HL-60/S4 (cell line): ENCODE data around the gene KDM2B.

Source experiments
- in situ Hi-C: fragments of 300-500 bp; cut with MboI; formaldehyde crosslinking; loops from 2 replicates; pipeline ENCODE4 v1.14.3; 2022; ENCODE audit warnings: low sequenced_read_pairs

The KDM2B gene

GRCh38 chr12:121466794-121467637 lies 113.8 kb downstream of the KDM2B start:
- in situ Hi-C loops, result no loop called here

DNA sequence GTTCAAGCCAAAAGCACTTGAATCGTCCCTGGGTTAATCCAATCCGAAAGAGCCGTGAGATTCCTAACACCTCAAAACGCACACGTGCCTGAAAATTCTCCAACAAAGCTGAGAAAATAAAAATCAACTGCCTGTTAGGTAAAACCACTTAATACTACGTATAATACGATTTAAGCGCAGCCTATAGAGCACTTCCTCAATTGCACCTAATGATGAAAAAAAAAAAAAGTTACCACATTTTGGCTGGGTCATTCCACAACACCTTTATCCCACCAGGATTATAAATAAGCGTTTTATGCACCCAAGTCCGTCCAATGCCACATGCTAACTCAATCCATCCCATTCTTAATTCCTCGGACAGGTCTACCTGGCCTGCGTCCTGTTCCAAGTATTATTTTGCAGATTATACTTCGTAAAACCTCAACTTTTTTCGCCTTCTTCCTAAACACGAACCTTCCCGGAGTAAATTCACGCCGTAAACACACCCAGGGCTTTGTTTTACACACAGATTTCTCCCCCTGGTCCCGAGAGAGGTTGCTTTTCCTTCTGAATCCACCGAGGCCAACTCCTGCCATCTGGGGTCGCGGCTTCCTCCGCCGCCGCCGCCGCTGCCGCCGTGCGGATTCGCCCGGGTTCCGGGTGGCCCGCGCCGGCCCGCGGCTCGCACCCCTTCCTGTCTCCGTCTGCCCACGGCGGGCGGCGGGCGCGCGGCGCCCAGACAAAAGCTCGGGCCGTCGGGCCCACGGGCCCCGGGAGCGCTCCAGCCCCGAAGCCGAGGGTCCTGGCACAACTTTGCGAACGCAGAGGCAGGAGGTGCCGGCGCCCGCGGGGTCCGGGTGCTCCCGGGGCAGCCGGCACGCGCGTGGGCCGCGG lies 114.7 kb downstream of the KDM2B start:
- in situ Hi-C loops, result no loop called here

DNA sequence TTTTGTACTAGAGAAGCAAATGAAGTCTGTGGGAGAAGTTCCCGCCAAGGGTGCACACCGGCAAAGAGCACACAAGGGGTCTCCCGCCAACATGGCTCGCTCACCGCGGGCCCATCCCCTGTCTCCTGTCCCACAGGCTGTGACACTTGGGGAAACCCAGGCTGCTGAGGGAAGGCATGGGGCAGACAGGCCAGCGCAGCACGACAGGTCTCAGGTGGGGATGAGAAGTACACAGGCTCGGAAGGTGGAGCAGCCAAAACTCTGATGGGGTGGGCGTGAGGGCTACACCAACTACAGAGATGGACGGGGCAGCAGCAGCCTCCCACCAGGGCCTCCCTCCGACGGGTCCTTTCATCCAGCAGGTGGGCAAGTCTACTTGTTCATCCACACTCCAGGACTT lies 116.5 kb downstream of the KDM2B start:
- in situ Hi-C loops, result no loop called here

- in situ Hi-C loops, result no loop called here
These were observed 119.8 kb downstream of the KDM2B start for GRCh38 chr12:121461048-121461447.

DNA sequence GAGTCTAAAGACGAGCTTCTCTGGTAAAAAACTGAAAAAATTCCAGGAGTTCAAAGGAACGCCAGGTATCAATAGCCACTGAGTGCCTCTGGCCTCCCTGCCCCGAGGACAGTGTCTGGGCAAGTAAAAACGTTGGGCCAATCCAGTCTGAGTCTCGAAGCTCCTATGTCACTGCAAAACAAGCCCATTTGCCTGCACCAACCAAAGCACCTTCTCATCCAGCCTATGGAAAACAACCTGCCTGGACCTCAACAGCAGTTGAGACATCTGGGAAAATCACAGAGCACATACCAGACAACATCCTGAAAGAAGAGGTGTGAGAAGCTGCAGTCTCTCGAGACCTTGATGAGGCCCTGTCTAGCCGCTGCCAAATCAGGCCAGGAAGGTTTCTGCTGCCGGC lies 124.3 kb downstream of the KDM2B start:
- in situ Hi-C loops, result no loop called here

GRCh38 chr12:121455766-121456420 lies 124.9 kb downstream of the KDM2B start:
- in situ Hi-C loops, result no loop called here

DNA sequence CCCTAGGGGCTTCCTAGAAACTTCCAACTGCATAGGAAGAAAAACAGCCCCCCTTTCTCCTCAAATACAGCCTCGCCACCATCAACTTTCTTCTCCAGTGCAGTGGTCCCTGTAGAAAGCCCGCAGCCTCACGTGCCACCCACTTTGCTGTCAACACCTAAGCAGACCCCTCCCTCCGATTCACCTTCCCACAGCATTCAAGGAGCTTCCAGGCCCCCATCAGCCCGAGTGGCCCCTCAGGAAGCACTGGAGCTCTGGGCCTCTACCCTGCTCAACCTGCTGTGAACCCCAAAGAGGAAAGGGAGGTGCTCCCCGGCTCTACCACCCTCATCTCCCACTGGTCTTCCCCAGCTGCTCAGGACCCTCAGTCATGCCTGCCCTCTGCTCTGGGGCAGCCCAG lies 125.9 kb downstream of the KDM2B start:
- in situ Hi-C loops, result no loop called here

DNA sequence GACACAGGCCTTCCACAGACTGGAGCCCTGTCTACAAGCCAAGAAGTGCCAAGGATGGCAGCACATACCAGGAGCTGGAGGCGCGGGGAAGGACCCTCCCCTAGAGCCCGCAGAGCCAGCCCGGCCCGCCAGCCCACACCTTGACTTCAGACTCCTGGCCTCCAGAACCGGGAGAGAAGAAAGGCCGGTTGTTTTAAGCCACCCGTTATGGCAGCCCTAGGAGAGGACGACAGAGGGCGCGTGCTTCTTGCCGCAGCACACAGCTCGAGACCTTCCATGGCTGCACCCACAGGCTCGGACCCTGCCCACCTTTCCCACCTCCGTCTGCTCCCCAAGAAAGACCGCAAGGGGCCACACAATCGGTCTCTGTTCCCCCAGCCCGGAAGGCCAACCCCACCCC lies 127.2 kb downstream of the KDM2B start:
- in situ Hi-C loops, result no loop called here

GRCh38 chr12:121452985-121453360 lies 127.8 kb downstream of the KDM2B start:
- in situ Hi-C loops, result no loop called here

DNA sequence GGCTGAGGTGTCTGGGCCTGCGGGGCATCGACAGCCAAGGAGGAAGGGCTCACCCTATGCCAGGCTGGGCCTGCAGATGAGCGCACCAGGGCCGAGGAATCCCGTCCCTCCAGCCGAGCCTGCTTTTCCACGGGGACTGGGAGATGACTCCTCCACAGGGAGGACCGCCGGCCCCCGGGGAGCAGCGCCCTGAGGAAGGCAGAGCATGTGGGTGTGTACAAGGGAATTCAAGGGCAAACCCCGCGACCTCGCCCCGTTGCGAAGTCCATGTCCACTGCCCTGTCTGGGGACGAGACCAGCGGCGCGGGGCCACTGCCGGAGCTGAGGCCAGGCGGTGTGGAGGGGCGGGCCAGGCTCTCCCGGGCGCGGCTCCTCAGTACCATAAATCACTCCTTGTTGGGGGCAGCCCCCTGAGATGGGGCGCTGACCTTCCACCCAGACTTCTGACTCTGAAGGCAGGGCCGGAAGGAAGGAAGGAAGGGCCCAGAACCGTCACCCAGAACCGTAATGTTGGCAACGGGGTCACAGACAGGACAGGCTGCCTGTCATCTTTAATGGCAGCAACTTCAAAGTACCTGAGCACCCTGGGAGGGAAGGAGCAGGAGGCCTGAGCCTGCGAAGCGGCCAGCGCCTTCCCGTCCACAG lies 128.4 kb downstream of the KDM2B start:
- in situ Hi-C loops, result no loop called here

- in situ Hi-C loops, result no loop called here
These were observed 128.9 kb downstream of the KDM2B start for GRCh38 chr12:121451961-121452339.

DNA sequence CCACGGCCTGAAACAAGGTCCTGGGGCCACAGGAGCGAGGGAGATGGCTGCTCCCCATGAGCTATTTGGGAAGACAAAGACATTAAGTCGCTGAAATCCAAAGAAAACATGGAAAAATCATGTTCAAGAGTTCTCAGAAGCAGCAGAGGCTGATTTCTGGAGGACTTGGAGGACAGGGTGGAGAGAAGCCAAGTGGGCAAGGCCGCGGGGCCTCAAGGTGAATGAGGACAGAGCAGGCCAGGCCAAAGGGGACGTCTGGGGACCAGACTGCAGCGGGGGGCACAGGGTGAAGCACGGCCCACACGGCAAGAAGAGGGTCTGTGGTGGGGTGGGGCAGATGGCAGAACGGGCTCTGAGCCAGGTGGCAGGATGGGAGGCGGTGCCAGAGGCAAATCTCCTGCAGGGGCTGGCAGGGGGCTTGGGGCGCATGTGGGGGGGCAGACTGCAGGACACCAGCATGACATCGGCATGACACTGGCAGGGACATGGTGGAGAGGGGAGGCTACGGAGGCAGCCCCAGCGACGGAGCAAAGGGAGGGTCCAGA lies 132.0 kb downstream of the KDM2B start:
- in situ Hi-C loops, result loop anchor here (25.0 kb wide), 2 partner anchors 112 to 387 kb away; no protein-coding TSS in a partner anchor

DNA sequence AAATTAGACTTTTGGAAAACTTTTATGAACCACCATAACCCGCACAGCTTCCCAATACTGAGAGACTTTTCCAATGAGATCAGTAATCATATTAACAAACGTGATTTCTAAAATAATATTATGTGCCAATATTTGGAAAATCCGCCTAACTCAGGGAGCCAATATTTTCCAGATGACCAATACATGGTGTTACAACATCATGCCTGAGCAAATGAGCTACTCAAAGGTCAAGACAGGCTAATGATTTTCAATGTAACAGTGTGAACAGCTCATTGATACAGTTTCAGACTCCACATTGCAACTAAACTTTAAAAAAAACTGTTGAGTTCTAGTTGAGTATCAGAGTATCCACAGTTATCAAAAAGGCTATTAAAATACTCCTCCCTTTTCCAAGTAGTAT lies 134.1 kb downstream of the KDM2B start:
- in situ Hi-C loops, result loop anchor here (25.0 kb wide), 2 partner anchors 109 to 384 kb away; no protein-coding TSS in a partner anchor

DNA sequence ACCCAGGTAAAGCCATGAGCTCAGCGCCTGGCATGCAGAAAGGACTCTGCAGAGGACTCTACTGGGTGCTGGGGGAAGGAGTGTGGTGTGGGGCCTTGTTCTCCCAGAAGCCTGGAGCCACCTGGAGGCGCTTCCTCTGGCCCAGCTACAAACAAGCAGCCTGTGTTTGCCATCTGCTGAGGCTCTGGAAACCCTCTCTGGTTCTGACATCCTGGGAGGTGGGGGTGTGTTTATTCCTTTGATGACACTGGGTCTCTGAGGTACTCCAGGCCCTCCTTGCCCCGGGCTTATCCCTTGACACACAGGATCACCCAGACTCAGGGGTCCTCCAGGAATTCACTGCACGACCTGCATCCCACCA lies 136.0 kb downstream of the KDM2B start:
- in situ Hi-C loops, result loop anchor here (25.0 kb wide), 2 partner anchors 108 to 383 kb away; no protein-coding TSS in a partner anchor

GRCh38 chr12:121443911-121444841 lies 136.6 kb downstream of the KDM2B start:
- in situ Hi-C loops, result loop anchor here (25.0 kb wide), 2 partner anchors 107 to 382 kb away; no protein-coding TSS in a partner anchor

DNA sequence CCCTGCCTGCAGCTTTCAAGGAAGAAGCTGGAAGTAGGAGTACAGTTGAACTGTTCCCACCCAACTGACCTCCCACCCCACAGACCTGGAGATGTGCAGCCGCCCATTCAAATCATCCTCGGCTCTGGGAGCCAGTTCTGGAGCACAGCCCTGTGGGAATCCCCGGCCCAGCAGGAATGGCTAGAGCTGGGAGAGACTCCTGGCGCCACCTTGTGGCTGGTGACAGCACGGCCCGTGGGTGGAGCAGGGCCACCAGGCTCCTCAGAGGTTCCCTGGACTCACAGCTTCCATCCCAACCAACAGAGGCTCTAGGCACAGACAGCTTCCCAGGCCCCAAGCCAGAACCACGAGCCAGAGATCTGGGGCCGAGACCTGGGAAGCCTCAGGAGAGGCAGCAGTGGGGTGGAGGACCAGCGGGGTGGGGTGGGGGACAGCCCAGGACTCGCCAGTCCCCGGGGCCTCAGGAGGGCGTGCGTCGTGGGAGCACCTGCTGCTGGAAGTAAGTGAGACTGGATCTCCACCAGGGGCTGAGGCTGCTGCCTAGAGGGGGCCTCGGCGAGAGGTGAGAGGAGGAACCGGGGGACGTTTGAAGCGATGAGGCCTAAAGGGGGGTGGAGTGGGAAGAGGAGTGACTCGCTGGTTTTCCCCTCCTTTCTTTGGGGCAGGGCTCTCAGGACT lies 137.5 kb downstream of the KDM2B start:
- in situ Hi-C loops, result loop anchor here (25.0 kb wide), 2 partner anchors 106 to 381 kb away; no protein-coding TSS in a partner anchor

DNA sequence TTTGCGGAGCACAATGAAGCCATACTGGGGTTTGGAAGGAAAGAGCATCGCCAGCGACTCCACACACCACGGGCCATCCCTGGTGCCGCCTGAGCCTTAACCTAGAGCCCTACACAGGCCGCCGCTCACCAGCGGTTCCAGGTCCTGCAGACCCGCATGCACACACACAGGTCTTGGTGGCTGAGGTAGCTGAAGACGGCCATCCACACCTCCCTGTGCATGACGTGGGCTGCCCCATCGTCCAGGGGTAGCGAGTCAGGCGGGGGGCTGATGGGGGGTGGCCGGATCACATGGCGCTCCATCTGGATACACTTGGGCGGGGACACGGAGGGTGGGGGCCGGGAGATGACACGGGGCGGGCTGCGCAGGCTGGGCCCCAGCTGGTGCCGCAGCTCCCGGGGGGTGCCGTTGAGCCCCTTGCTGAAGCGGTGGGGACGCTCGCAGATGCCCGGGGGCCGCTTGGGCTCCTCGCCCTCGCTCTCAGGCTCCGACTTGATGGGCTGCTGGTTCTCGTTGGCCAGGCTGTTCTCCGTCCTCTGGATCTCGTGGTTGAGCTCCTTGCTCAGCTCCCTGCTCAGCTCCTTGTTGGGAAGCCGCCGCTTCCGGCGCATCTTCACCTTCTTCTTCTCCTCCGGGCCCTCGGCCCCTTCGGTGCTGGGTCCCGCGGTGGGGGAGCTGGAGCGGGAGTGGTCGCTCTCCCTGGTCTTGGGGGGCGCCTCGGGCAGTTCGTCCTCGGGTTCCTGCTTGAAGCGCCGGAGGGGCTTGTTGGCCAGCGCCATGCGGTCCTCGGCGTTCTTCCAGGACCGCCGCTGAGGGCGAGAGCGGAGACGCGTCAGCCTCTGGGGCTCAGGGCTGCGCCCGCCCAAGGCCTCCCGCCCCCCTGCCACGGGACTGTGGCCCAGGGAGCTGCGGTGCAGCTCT lies 138.5 kb downstream of the KDM2B start:
- in situ Hi-C loops, result loop anchor here (25.0 kb wide), 2 partner anchors 105 to 380 kb away; no protein-coding TSS in a partner anchor

GRCh38 chr12:121441555-121441954 lies 139.3 kb downstream of the KDM2B start:
- in situ Hi-C loops, result loop anchor here (25.0 kb wide), 2 partner anchors 104 to 379 kb away; no protein-coding TSS in a partner anchor
